GM18519 (cell line): ENCODE data around the gene TAF1B.

ENCODE experiments used
- ATAC-seq: cut with Tn5 transposase; IDR thresholded peaks from one replicate; pipeline ENCODE4 v1.9.1; 2021; ENCODE audit warnings: mild to moderate bottlenecking, moderate library complexity; ENCODE audit not compliant: unreplicated experiment, low FRiP score

The TAF1B gene

DNA sequence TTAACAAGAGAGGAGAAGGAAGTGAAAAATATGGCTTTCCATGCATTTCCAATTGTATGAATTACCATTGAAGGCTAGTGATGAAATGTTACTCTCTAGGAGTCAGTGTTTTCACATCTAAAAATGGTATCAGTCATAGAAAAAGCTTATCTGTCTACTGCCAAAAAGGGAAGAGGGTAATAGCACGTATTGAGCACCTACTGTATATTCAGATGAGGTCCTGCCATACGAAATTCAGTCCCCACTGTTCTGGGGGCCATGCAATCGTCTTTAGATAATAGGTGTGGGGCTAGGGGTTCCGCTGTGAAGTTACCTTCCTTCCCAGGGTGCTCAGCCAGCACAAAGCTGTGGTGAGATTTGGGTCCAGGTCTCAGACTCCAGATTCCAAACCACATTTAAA lies 94.0 kb downstream of the TAF1B start:
- no peak for ATAC-seq

DNA sequence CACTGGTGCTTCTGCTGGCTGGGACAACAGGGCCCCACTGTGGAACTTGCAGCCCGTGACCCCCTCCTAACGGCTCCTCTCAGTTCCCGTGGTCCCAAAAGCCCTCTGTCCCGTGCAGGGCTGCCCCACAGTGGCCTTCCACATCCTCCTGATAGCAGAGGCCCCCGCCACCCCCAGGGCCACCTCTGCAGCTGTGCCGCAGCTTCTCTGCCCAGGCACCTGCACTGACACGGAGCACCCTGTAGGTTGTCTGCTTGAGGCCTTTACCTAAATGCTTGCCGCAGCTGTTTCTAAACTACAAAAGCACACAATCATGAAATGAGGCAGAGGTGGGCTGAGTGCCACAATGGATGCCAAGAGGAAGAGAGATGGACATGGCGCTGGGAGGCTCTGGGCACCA lies 94.7 kb downstream of the TAF1B start:
- no peak for ATAC-seq

DNA sequence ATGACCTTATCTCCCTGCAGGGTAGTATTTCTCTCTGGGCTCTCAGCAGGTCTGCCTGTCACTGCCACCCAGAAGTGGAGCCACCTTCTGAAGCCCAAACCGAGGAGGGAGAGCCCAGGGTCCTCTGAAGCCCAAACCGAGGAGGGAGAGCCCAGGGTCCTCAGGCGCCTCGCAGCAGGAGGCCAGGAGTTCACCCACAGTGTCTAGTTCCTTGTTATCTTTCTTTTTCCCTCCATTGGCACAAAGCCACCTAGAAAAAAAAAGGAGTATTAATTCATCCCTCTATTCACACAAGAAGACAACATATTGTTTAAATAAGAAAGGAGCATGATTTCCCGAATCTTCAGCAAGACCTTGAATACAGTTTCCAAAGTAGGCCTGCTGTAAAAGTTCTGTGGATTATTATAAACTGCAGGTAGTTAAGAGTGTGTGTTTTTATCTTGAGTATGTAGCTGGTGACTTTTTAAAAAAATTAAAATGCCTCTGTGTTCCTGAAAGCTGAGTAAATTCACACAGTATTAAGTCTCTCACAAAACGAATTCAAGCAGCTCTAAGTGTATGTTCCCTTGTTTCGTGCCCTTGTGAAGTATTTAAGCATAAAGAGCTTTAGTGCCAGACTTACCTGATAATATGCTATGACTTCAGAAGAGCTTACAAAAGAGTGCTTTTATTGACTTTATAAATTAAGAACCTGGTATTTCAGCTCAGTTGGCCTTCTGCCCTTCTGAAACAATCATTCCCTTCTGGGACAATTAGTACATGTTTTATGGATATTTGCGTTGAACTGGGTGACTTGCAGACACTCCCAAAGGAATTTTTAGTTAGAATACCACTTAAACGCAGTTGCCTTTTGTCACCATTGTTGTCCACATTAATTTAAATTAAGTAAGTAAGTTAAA lies 96.6 kb downstream of the TAF1B start:
- ATAC-seq: no peak

DNA sequence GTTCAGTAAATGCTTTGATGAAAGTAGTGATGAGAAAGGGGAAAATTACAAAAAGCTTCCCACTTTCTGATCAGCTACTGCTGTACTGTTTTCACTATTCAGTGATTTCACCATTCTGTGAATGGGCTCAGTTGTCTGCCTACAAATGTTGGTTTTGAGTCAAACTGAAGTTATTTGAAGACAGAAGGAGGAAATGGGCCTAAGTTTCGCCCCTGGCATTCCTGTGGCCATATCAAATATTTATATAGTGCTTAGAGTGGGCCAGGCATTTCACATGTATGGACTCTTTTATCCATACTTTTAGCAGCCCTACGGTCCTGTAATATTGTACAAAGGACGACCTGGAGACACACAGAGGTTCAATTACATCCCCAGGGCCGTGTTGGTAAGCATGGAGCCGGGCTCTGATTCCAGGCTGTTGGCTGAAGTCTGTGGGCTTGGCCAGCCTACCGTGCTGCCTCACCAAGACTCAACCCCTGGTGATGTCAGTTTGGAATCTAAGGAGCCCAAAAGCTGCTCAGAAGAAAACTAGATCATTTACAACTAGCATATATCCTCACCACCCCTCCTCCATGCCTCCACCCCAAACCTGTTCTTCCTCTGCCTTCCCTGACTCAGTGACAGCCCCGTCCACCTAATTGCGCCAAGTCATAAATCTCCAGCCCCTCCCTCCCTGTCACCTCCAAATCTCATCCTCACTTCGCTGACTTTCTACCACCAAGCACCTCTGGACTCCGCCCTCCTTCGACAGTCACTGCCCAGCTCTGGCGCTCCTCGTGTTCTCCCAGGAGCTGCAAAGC lies 98.1 kb downstream of the TAF1B start:
- no peak for ATAC-seq

DNA sequence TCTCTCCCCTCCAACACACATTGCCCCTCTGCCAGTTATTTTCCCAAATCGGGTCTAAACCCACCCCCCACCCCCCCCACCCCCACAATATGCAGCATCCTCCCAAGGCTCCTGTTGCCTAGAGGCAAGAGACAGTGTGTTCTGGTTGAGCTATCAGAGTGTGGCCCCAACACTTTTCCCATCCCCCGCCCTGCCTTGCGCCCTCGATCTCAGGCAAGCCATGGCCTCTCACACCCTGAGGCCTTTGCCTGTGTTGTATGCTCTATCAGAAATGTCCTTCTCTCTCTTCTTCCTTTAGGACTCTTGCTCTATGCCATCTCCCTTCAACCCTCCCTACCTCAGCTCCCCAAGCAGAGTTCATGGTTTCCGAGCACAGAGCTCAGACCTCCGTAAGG lies 98.7 kb downstream of the TAF1B start:
- ATAC-seq: no peak

DNA sequence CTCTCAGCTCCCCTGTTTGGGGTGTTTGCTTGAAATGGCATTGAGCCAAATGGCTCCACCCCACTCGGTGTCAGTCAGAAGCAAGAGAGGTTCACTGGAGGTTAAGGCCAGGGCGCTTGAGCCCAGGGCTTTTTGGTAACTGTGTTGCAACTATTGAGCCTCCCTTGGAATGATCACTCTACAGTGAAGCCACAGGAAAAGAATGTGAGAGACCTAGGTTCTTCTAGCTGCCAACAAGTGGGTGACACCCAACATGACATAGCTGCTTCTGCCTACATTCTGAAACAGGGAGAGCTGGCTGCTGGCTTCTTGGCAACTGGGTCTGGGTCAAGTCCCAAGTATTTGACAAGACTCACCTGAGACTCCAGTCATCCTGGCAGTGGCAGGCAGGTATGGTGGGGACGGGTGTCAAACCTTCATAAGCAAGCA lies 101.1 kb downstream of the TAF1B start:
- no peak for ATAC-seq

DNA sequence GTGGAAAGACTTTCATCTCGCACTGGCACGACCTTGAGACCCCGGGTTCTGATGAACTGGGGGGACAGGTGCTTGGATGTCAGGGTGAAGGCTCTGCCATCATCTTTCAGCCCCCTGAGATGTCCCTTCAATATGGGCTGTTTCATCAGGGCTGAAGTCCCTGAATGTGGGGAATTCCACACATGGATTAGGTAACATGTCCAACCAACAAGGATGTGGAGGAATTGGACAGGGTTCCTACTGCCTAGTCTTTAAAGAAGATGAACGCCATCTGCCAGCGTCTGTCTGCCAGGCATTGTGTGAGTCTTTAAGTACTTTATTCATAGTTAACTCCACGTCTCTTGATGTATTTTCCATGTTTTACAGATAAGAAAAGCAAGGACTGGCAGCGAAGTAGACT lies 102.3 kb downstream of the TAF1B start:
- no peak for ATAC-seq

DNA sequence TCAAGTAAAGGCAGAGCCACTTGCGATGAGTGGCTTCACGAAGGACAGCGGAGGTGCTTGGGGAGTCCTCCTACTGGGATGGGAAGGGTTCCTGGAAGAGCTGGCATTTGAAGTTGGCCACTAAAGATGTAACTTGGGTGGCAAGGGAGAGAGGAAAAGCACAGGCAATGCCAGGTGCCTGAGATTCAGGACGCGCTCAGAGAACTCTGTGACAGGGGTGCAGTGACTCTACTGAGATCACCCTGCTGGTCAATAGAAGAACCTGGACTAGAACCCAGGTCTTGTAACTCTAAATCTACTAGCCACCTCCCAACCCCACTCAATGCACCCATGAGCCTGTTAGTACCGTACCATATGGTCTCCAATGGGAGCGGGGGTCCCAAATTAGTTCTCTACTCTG lies 102.8 kb downstream of the TAF1B start:
- no peak for ATAC-seq

DNA sequence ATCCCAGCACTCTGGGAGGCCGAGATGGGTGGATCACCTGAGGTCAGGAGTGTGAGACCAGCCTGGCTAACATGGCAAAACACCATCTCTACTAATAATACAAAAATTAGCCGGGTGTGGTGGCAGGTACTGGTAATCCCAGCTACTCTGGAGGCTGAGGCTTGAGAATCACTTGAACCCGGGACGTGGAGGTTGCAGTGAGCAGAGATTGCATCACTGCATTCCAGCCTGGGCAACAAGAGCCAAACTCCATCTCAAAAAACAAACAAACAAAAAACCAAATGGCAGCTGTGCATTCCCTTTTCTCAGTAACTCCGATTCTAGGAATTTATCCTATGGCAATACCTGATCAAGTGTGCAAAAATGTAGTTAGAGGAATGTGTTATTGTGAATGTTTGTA lies 103.5 kb downstream of the TAF1B start:
- ATAC-seq: no peak

DNA sequence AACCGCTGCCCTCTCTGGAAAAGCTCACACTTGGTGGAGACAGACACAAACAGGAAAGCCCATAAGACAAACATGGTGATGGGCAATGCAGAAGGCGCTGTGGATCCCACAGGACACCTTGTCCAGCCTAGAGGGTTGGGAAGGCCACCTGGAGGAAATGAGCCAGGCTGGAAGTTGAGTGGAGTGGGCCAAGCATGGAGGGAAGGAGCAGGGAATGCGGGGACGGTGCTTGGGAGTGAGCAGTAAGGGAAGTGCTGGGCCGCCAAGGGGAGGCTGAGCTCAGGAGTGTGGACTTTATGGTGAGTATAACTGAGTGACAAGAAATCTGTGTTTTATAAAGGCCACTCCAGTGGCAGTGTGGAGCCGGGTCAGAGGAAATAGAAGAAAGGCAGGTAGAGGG lies 105.4 kb downstream of the TAF1B start:
- ATAC-seq: no peak

DNA sequence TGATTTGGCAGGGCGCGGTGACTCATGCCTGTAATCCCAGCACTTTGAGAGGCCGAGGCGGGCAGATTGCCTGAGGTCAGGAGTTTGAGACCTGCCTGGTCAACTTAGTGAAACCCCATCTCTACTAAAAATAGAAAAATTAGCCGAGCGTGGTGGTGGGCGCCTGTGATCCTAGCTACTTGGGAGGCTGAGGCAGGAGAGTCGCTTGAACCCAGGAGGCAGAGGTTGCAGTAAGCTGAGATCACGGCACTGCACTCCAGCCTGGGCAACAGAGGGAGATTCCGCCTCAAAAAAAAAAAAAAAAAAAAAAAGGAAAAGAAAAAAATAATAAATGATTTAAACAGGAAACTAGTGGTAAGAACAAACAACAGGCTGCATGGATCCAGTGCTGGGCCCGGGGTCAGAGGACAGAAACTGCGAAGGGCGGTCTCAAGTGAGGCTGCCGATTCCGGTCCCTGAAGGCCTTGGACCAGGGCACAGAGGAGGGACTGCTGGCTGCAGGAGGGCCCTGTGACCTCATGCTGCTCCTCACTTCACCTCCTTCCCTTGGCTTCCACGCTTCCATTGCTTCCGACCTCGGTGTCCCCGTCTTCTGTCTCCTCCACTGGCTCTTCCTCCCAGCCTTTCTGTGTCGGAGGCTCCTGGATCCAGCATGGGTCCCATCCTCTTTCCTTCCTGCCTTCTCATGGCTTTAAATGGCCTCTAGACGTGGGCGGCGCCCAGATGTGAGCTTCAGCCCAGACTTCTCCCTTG lies 106.1 kb downstream of the TAF1B start:
- no peak for ATAC-seq

DNA sequence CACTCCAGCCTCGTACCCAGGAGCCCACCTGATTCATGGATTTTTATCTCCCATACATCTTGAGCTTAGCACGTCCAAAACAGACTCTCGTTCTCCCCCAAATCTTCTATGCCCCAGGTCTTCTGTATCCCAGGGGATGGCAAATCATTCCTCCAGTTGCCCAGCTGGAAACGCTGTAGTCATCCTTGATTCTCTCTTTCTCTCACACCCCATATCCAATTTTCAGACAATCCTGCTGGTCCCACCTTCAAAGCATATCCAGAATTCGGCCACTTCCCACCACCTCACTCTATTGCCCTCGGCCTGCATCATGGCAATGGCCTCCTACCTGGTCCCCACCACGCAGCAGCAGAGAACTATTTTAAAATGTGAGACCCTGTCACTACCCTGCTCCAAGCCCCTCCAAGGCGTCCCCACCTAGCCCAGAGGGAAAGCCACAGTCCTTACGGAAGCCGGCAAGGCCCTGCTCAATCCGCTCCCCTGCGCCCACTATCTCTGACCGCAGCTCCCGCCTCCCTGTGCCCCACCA lies 106.8 kb downstream of the TAF1B start:
- no peak for ATAC-seq

DNA sequence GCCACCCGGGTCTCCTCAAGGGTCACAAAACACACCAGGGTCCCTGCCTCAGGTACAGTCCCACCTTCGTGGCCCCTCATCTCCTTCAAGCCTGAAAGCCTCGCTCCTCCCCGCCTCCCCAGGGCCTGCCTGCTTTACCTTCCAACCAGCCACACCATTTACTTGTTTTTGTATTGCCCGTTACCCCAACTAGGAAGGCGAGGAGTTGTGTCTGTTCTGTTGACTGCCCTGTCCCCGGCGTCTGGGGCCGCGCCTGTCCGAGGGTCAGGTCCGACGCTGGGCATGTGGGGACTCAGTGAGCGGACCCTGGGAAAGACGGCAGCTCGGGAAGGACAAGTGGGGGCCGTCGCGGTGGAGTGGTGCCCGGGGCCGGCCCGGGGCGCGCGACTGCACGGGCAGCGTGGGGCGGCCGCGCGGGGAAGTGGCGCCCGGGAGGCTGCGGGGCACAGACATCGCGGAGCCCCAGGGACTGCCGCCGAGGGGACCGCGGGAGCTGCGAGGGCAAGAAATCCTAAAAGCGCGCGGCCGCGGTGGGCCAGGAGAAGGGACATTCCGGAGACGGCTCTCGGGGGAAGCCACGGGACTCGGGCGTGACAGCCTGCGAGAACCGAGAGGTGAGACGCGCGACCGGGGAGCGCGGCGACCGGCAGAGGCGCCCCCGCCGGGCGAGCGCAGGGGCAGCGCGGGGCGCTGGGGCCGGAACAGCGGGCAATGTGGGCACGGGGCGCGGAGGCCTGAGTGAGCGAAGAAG lies 107.4 kb downstream of the TAF1B start:
- no peak for ATAC-seq

DNA sequence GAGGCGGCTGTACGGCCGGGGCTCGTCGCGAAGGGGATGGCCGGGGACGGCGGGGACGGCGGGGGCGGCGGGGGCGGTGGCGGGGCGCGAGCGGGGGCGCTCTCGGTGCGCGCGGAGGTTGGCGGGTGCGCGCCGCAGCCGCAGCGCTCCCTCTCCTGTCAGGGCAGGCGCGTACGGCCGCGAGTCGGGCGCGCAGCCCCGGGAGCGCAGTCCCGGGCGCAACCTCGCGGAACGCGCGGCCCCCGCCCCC lies 107.9 kb downstream of the TAF1B start:
- ATAC-seq: no peak

DNA sequence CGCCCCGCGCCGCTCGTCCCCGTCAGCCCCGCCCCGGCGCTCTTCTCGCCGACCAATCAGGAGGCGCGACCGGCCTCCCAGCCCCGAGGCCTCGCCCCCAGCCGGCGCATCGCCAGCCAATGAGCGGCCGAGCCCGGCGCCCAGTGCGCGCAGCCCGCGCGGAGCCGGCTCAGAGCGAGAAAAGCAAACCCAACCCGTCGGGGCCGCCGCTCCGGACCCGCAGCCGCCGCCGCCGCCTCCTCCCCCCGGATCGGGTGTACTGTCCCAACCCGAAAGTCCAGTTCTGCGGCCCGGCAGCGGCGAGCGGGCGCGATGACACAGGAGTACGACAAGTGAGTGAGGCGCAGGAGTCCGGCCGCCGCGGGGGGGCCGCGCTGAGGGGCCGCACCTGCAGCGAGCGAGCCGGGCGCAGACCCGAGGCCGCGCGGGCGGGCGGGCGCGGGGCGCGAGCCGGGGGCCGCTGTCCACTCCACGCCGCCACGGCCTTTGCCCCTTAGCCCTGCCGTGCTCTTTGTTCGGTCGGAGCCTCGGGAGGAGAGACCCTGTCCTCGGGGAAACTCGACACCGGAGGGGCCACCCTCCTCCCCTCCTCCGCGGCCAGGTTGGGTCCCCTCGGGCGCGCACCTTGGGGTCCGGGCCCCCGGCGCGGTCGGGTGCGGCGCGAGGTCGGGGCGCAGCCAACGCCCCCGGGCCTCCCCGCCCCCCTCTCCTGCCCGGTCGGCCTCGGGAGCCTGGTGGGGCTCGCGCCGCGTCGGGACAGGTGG lies 108.4 kb downstream of the TAF1B start, which contains the start of gene GRHL1:
Gene GRHL1, plus strand, starts transcription at position 172 of the 764 bp plus-strand sequence. Its CDS starts 141 bp downstream, at position 313.
- ATAC-seq: peak; percentile 90

DNA sequence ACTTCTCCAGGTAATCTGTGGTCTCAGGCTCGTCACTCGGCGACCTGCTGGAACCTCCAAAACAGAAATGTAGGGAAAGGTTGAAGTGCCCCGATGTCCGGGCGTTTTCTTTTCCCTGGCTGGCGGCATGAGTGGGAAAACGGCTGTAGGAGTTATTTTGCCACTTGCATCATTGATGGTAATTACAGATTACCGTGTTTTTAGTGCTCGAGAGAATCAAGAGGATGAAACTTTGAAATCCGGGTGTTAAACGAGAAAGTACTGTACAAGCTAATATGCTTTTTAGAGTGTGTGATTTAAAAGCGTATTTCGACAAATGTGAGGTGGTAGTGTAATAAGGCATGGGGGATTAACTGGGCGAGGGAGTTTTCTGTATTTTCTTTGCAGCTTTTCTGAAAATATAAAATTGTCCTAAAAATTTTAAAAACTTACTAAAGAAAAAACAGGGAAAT lies 109.0 kb downstream of the TAF1B start:
- no peak for ATAC-seq

DNA sequence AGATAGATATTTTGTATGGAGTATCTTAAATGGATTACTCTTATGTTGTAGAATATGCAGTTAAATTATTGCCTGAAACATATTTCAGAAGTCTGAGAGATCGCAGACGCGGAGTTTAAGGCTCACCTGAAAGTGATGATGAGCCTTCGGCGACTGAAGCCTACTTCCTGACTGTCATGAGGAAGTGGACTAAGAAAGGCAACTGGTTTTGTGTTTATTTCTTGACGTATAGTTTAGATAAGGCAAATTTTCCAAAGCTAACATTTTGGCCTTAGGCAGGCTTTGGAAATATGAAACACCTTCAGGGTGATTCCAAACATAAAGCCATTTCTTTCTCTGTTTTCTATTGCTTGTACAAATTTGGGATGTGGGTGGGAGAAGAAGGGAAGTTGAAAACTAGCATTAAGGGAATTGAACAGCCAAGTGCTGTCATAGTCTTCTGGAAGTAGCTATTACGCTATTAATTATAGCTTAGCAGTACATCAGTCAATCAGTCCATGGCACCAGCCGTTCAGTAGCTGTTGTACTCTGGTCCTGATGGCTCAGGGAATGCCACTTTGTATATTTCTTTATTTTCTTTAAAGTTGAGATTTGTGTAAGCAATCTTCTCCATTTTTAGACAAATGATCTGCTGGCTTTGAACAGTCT lies 109.7 kb downstream of the TAF1B start:
- ATAC-seq: no peak

DNA sequence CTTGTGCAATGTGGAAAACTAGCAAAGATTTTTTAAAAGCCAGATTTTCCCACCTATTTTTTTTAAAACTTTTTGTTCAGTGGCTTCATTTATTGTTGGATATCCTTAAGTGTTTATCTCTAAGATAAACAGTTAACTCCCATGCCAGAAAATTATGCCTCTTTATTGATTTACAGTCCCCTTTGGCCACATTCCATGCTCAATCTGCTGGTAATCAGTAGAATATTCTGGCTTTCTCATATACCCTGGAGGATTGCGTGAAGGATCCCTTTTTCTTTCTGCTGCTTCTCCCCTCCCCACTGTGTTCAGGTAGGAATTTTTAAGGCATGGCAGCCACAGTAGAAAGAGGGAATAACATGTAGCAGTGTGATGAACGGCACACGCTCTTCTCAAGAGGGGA lies 110.9 kb downstream of the TAF1B start:
- ATAC-seq: no peak

DNA sequence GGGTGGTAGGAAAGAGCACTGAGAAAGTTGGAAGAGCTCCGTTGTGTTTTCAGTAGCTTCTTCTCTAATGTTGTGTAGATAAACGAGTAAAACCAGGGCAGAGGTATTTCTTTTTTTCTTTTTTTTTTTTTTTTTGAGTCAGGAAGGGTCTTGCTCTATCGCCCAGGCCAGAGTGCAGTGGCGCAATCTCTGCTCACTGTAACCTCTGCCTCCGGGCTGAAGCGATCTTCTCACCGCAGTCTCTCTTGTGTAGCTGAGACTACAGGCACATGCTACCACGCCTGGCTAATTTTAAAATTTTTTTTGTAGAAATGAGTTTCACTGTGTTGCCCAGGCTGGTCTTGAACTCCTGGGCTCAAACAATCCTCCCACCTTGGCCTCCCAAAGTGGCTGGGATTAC lies 114.8 kb downstream of the TAF1B start:
- ATAC-seq: no peak
